Body of pancreas (tissue), 4 donors: ENCODE results near the gene TMEM145.

ENCODE experiments used
- POLR2A ChIP-seq, 3 donors: fragments of 450-650 bp; IDR thresholded peaks; one replicate each; pipeline ENCODE4 v1.6.1; 2016; ENCODE audit warnings: antibody characterized with exemption in 3 of 3, mild to moderate bottlenecking in 2 of 3
- TF ChIP-seq, protein P1 (sequence below), 7 experiments: fragments of 450-650 bp in 4 of 7; fragments of 200-600 bp in 3 of 7; sonication (generic) in 3 of 7; IDR thresholded peaks; one replicate each; pipeline ENCODE4 v1.5.1; 2016 to 2019; ENCODE audit warnings: antibody characterized with exemption in 7 of 7

DNA sequence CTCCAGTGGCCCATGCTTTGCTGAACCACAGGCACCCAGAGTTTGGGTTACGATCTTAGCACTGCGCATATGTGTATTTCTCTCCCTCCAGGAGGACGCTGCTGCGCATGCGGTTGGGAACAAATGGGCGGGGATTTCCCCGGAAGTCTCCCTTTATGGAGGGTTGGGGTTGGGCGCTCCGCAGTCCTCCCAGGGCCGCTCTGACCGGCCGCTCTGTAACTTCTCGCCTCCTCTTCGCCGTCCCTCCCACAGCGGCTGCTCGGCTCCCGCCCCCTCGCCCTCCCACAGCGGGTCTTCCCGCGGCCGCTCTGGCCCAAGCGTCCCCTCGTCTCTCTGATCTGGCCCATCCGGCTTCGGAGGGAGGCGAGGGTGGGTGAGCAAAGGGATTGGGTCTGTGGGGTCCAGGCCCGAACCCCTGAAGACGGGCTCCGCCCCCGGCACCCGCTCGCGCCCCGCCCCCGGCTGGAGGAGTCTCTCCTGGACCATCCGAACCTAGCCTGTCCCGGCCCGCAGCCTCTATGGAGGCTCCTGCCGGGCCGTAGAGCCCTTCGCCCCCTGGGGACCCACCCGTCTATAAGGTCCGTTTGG is 12.3 kb downstream of the TMEM145 start, which contains the start of gene MEGF8:
- TF ChIP-seq, protein P1, sequence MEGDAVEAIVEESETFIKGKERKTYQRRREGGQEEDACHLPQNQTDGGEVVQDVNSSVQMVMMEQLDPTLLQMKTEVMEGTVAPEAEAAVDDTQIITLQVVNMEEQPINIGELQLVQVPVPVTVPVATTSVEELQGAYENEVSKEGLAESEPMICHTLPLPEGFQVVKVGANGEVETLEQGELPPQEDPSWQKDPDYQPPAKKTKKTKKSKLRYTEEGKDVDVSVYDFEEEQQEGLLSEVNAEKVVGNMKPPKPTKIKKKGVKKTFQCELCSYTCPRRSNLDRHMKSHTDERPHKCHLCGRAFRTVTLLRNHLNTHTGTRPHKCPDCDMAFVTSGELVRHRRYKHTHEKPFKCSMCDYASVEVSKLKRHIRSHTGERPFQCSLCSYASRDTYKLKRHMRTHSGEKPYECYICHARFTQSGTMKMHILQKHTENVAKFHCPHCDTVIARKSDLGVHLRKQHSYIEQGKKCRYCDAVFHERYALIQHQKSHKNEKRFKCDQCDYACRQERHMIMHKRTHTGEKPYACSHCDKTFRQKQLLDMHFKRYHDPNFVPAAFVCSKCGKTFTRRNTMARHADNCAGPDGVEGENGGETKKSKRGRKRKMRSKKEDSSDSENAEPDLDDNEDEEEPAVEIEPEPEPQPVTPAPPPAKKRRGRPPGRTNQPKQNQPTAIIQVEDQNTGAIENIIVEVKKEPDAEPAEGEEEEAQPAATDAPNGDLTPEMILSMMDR (IDR thresholded peaks at IDR 0.05), result peak; percentile 64 to 98 (median 94)
- TF ChIP-seq POLR2A (IDR thresholded peaks at IDR 0.05), result peak; percentile 49 to 84 (median 82)
